Lower leg skin (tissue), 3 donors: ENCODE results near the gene GALNT18.

Experiments used
- POLR2A ChIP-seq, 2 donors: fragments of 450-650 bp; IDR thresholded peaks; one replicate each; pipeline ENCODE4 v1.6.1; 2016 to 2017; ENCODE audit warnings: antibody characterized with exemption in 2 of 2, mild to moderate bottlenecking in 1 of 2, moderate library complexity in 1 of 2
- TF ChIP-seq, protein P1 (sequence below), 3 donors: fragments of 450-650 bp; IDR thresholded peaks; one replicate each; pipeline ENCODE4 v1.5.1; 2016; ENCODE audit warnings: antibody characterized with exemption in 3 of 3, mild to moderate bottlenecking in 3 of 3, moderate library complexity in 2 of 3

DNA sequence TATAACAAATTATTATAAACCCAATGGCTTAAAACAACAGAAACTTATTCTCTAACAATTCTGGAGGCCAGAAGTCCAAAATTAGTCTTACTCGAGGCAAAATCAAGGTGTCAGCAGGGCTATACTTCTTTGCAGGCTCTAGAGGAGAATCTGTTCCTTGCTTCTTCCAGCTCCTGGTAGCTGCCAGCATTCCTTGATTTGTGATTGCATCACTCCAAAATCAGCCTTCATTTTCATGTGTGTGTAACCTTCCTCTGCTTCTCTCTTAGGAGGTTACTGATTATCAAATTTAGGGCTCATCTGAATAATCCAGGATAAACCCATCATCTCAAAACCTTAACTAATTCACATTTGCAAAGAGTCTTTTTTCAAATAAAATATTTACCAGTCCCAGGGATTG lies 23.6 kb downstream of the GALNT18 start:
- TF ChIP-seq, protein P1, sequence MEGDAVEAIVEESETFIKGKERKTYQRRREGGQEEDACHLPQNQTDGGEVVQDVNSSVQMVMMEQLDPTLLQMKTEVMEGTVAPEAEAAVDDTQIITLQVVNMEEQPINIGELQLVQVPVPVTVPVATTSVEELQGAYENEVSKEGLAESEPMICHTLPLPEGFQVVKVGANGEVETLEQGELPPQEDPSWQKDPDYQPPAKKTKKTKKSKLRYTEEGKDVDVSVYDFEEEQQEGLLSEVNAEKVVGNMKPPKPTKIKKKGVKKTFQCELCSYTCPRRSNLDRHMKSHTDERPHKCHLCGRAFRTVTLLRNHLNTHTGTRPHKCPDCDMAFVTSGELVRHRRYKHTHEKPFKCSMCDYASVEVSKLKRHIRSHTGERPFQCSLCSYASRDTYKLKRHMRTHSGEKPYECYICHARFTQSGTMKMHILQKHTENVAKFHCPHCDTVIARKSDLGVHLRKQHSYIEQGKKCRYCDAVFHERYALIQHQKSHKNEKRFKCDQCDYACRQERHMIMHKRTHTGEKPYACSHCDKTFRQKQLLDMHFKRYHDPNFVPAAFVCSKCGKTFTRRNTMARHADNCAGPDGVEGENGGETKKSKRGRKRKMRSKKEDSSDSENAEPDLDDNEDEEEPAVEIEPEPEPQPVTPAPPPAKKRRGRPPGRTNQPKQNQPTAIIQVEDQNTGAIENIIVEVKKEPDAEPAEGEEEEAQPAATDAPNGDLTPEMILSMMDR (IDR thresholded peaks at IDR 0.05), result no peak
- TF ChIP-seq POLR2A (IDR thresholded peaks at IDR 0.05), result no peak
